T-cell (primary cell): Measurements from ENCODE around the gene GFOD1. TPM values are rescaled to one million over a fixed set of nuclear protein-coding genes. Genes with fewer than 3 reads are reported as not detected.

Source experiments
- ATAC-seq, 4 experiments: fragments of 200-7000 bp in 3 of 4; fragments of 150-1000 bp in 1 of 4; cut with Tn5 transposase; replicated peaks in 1 of 4; 1 replicate in 3 of 4; 2 replicates in 1 of 4; pipeline ENCODE4 v1.10.0; 2021; ENCODE audit warnings: moderate library complexity in 3 of 4, mild to moderate bottlenecking in 2 of 4, moderate number of reproducible peaks in 1 of 4
- CTCF ChIA-PET, 2 donors: fragments of 300-600 bp; sonication (Branson Sonifier 250); formaldehyde crosslinking; loops; one replicate each; lab custom pipeline; 2022; ENCODE audit warnings: antibody characterized with exemption in 2 of 2; lab: Charles Lee
- POLR2A ChIA-PET, 2 donors: fragments of 300-600 bp; sonication (Branson Sonifier 250); formaldehyde crosslinking; loops; one replicate each; lab custom pipeline; 2022; ENCODE audit warnings: antibody characterized with exemption in 2 of 2; lab: Charles Lee
- DNase-seq, 35 experiments: peaks; one replicate each; pipeline versions ENCODE4 v3.0.0 to v3.0.0-alpha.2; 2013 to 2023
- H3K27ac ChIP-seq: one replicate; pipeline ENCODE4 v1.5.1; 2013; ENCODE audit warnings: low read length
- H3K27me3 ChIP-seq, 2 experiments: replicated peaks in 1 of 2; 1 replicate in 1 of 2; 2 replicates in 1 of 2; pipeline versions ENCODE4 v1.6.1 to v1.7.0; 2013; ENCODE audit warnings: low read length in 1 of 2, mixed read lengths in 1 of 2; ENCODE audit not compliant: control insufficient read depth in 2 of 2, insufficient read depth in 2 of 2; ENCODE audit errors: extremely low read depth in 1 of 2
- H3K36me3 ChIP-seq, 2 donors: 1 replicate in 1 of 2; 2 replicates in 1 of 2; pipeline versions ENCODE4 v1.6.1 to v1.7.0; 2013; ENCODE audit warnings: low read length in 1 of 2; ENCODE audit not compliant: control insufficient read depth in 2 of 2, insufficient read depth in 1 of 2; ENCODE audit errors: extremely low read depth in 1 of 2
- H3K4me1 ChIP-seq, 2 experiments: 1 replicate in 1 of 2; 2 replicates in 1 of 2; pipeline versions ENCODE4 v1.6.1 to v1.7.0; 2013; ENCODE audit warnings: low read length in 2 of 2, mixed read lengths in 1 of 2; ENCODE audit not compliant: insufficient read depth in 2 of 2, control insufficient read depth in 1 of 2; ENCODE audit errors: extremely low read depth in 1 of 2
- H3K4me3 ChIP-seq, 2 donors: 1 replicate in 1 of 2; 2 replicates in 1 of 2; pipeline versions ENCODE4 v1.5.1 to v1.7.0; 2013; ENCODE audit warnings: mild to moderate bottlenecking in 2 of 2, low read length in 1 of 2, moderate library complexity in 1 of 2; ENCODE audit not compliant: control insufficient read depth in 1 of 2; ENCODE audit errors: extremely low read depth in 1 of 2
- H3K9me3 ChIP-seq: 2 replicates; pipeline ENCODE4 v1.7.0; 2013
- H3K27ac Mint-ChIP-seq, 2 donors: one replicate each; pipeline ENCODE4 v1.8.0; 2020 to 2021; ENCODE audit warnings: mild to moderate bottlenecking in 2 of 2, mixed read lengths in 2 of 2
- H3K27me3 Mint-ChIP-seq, 2 donors: one replicate each; pipeline ENCODE4 v1.8.0; 2021 to 2022; ENCODE audit warnings: mixed read lengths in 2 of 2
- H3K36me3 Mint-ChIP-seq: one replicate; pipeline ENCODE4 v1.8.0; 2021; ENCODE audit warnings: mixed read lengths
- H3K4me1 Mint-ChIP-seq, 3 donors: one replicate each; pipeline ENCODE4 v1.8.0; 2020 to 2022; ENCODE audit warnings: mixed read lengths in 3 of 3, mild to moderate bottlenecking in 1 of 3
- H3K4me3 Mint-ChIP-seq, 3 donors: one replicate each; pipeline ENCODE4 v1.8.0; 2020 to 2022; ENCODE audit warnings: mild to moderate bottlenecking in 3 of 3, mixed read lengths in 3 of 3, moderate library complexity in 3 of 3
- H3K9me3 Mint-ChIP-seq, 3 donors: one replicate each; pipeline ENCODE4 v1.8.0; 2020 to 2022; ENCODE audit warnings: mixed read lengths in 3 of 3
- WGBS: methylation state at CpG from one replicate; pipeline ENCODE4 v1.1.5; 2013; ENCODE audit warnings: missing lambda C conversion rate; ENCODE audit not compliant: insufficient coverage; 5-methylcytosine and 5-hydroxymethylcytosine counted together
- total RNA-seq, 35 experiments: library from RNA in 6 of 35; stranded (reverse) in 6 of 35; fragments of 120-200 nt in 1 of 35; gene quantifications; one replicate each; pipeline versions ENCODE4 v1.2.1 to v1.2.4 and lab custom pipeline; 2013 to 2026

Gene GFOD1
- total RNA-seq, 5 donors from 2014 or later (not counting 1 experiment from before 2014, with no cell fraction given): 1.9 to 3.2 (median 2.3) TPM

DNA sequence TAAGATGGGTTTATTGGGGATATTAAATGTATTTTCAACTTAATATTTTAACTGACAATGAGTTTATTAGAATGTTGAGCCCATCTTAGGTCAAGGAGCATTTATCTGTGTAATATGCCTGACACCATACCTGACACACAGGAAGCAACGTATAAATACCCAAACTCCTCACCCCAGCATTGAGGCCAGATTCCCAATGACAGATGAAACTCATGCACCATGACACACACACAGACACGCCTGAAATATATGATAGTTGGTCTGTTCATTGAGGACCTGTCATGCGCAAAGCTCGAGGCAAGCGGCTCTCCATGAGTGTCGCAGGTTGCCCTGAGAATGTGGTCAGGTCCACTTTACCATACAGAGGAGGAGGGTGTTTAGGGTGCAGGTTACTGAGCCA, 64.1 kb downstream of the GFOD1 start:
- H3K36me3 Mint-ChIP-seq: no peaks in the 10 kb centered on the region
- POLR2A ChIA-PET: no interaction called here
- no peak overlapping the region for H3K4me3 Mint-ChIP-seq
- H3K9me3 Mint-ChIP-seq: no peaks in the 10 kb centered on the region
- peaks cover 26 to 46% (median 42%) of the 10 kb centered on the region in 3 donors for H3K4me1 Mint-ChIP-seq
- Histone ChIP-seq H3K27ac (no peak overlapping the region), H3K4me3 (no peak overlapping the region), H3K4me1 (peaks cover 4 to 47% of the 10 kb centered on the region in 2 experiments), H3K36me3 (no peaks in the 10 kb centered on the region), H3K27me3 (peaks cover 0 to 3% of the 10 kb centered on the region in 2 experiments), H3K9me3 (no peaks in the 10 kb centered on the region)
- no peak for DNase-seq
- 100% methylated on average over 5 of the region's 6 CpGs for WGBS
- H3K27ac Mint-ChIP-seq: no peak overlapping the region
- CTCF ChIA-PET: no interaction called here
- no peak for ATAC-seq
- peaks cover 0 to 8% of the 10 kb centered on the region in 2 donors for H3K27me3 Mint-ChIP-seq

DNA sequence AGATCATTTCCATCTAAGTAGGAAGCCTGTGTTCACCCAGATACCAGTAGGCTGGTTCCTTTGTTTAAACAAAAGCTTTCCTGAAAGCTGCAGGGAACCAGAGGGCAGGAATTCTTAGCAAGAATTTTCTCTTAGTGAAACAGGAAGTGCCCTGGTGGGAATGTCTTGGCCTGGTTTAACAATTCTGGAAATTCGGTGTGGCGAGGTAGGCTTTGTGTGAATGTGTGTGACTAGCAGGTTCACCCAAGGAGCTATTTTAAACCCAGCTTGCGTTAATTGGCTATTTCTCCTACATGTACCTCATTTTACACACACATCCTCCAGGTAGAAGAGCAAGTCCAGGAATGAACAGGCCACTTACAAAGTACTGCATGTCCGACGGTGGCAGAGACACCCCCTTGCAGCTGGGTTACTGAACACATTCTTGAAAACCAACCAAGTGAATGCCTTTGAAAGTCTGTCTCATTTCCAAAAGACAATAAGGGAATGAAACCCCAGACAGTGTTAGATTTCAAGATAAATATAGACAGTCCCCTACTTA, 64.6 kb downstream of the GFOD1 start:
- ATAC-seq (no peak), DNase-seq (no peak)
- H3K27me3 Mint-ChIP-seq: peaks cover 0 to 12% of the 10 kb centered on the region in 2 donors
- H3K4me1 Mint-ChIP-seq: peaks cover 21 to 41% (median 37%) of the 10 kb centered on the region in 3 donors
- no peak overlapping the region for H3K4me3 Mint-ChIP-seq
- no peaks in the 10 kb centered on the region for H3K36me3 Mint-ChIP-seq
- H3K4me3 ChIP-seq: no peak overlapping the region
- no peak overlapping the region for H3K27ac ChIP-seq
- H3K27me3 ChIP-seq: peaks cover 0 to 3% of the 10 kb centered on the region in 2 experiments
- peaks cover 4 to 42% of the 10 kb centered on the region in 2 experiments for H3K4me1 ChIP-seq
- no peak overlapping the region for H3K27ac Mint-ChIP-seq
- no peaks in the 10 kb centered on the region for H3K36me3 ChIP-seq
- ChIA-PET POLR2A (no interaction called here), CTCF (no interaction called here)
- H3K9me3 Mint-ChIP-seq: no peaks in the 10 kb centered on the region
- H3K9me3 ChIP-seq: no peaks in the 10 kb centered on the region
- WGBS: no CpG with 5 or more reads among the region's 5 CpGs

DNA sequence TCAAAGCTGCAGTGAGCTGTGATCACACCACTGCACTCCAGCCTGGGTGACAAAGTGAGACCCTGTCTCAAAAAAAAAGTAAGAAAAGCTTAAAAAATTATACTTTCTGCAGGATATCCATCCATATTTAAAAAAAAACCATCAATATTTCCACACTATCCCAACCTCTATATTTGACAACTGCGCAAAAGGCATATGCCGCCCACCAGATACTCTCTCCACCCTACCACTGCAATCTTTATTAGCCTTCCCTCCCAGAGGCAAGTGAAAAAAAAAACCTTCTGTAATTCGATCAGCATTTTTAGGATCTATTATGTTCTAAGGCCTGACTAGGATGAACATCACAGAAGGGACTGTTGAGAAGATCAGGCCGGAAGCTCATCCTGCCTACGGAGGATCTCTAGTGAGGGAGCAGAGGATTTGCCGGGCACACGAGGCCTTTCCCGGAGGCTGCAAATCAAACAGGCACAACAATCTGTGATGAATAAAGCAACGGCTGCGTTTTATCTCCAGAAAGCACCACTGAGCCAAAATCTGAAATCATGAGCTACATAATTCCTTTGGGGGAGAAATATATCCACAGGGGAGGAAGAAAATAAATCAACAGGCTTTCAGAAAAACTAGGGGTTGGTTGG, 65.9 kb downstream of the GFOD1 start:
- Mint-ChIP-seq H3K27ac (no peak overlapping the region), H3K27me3 (peaks cover 0 to 13% of the 10 kb centered on the region in 2 donors), H3K4me3 (no peak overlapping the region), H3K9me3 (no peaks in the 10 kb centered on the region), H3K36me3 (no peaks in the 10 kb centered on the region), H3K4me1 (peaks cover 15 to 29% (median 26%) of the 10 kb centered on the region in 3 donors)
- H3K4me3 ChIP-seq: no peak overlapping the region
- DNase-seq (no peak), ATAC-seq (no peak)
- H3K4me1 ChIP-seq: peaks cover 4 to 30% of the 10 kb centered on the region in 2 experiments
- no peak overlapping the region for H3K27ac ChIP-seq
- no CpG with 5 or more reads among the region's 10 CpGs for WGBS
- no peaks in the 10 kb centered on the region for H3K9me3 ChIP-seq
- H3K27me3 ChIP-seq: peaks cover 0 to 3% of the 10 kb centered on the region in 2 experiments
- ChIA-PET POLR2A (no interaction called here), CTCF (interaction anchor here in 1 of 2 donors (0.7 kb wide), 1 partner anchor 63 kb away, joined by 3 read pairs; no protein-coding TSS in a partner anchor)
- no peaks in the 10 kb centered on the region for H3K36me3 ChIP-seq

DNA sequence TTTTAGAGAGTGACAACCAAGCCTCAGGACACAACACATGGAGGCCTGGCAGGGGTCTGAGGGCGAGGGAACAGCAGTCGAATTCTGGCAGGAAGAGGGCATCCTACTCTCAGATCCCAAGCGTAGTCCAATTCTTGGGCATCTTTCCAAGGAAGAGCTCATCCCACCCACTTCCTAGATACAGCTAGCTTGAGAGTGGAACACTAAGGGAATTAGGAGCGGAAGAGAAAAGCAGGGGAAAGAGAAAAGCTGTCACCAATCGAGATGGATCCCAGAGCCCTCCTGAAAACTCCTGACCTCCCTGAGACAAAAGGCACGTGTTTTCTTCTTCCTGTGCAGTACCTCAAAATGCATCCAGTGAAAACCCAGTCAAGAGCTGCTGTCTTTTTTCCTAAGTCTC, 67.1 kb downstream of the GFOD1 start:
- ATAC-seq: no peak
- H3K27me3 ChIP-seq: peaks cover 0 to 3% of the 10 kb centered on the region in 2 experiments
- H3K4me3 Mint-ChIP-seq: no peak overlapping the region
- H3K9me3 Mint-ChIP-seq: no peaks in the 10 kb centered on the region
- H3K27ac ChIP-seq: no peak overlapping the region
- H3K36me3 Mint-ChIP-seq: no peaks in the 10 kb centered on the region
- ChIA-PET CTCF (no interaction called here), POLR2A (no interaction called here)
- H3K27ac Mint-ChIP-seq: no peak overlapping the region
- H3K9me3 ChIP-seq: no peaks in the 10 kb centered on the region
- no peak overlapping the region for H3K4me3 ChIP-seq
- 82% methylated on average over 2 of the region's 6 CpGs for WGBS
- H3K27me3 Mint-ChIP-seq: peaks cover 0 to 13% of the 10 kb centered on the region in 2 donors
- H3K4me1 Mint-ChIP-seq: peaks cover 15 to 29% (median 19%) of the 10 kb centered on the region in 3 donors
- H3K36me3 ChIP-seq: no peaks in the 10 kb centered on the region
- peaks cover 4 to 18% of the 10 kb centered on the region in 2 experiments for H3K4me1 ChIP-seq
- no peak for DNase-seq

DNA sequence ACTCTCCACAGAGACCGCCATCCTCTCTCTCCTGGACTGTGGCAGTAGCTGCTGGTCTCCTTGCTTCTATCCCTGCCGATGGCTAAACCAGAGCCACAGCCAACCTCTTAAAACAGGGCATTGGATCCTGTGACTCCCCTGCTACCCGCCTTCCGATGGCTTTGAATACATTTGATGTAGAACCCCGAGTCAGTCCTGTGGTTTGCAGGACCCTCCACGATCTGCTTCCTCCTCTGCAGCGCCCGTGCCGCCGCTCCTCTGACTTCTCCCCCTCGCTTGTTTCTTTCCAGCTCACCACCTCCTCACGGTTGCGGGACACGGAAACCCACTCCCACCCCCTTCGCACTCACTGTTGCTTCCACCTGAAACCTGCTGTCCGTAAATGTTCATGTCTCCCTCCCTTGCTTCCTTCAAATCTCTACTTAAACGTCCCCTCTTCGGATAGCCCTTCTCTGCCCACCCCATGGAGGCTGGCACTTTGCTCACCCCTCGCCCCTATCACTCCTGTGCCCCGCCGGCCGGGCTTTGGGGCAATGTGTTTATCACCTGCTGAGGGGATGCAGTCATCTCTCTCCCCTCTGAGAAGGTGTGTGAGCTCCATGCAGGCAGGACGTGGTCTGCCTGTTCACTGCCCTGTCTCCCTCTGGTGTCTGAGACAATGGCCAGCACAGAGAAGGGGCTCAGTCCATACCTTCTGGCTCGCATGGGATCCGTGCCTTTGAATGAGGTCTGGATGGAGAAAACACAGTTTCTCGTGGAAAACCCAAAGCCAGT, 67.8 kb downstream of the GFOD1 start:
- peak overlapping the region in 1 of 2 donors; percentile 38 for H3K27ac Mint-ChIP-seq
- Histone ChIP-seq H3K36me3 (no peaks in the 10 kb centered on the region), H3K27ac (no peak overlapping the region), H3K4me1 (peaks cover 4 to 17% of the 10 kb centered on the region in 2 experiments), H3K9me3 (no peaks in the 10 kb centered on the region), H3K27me3 (peaks cover 0 to 3% of the 10 kb centered on the region in 2 experiments), H3K4me3 (no peak overlapping the region)
- ChIA-PET POLR2A (no interaction called here), CTCF (no interaction called here)
- H3K4me3 Mint-ChIP-seq: peak overlapping the region in 1 of 3 donors; percentile 63
- DNase-seq (no peak), ATAC-seq (no peak)
- WGBS: 75% methylated on average over 17 of the region's 26 CpGs
- no peaks in the 10 kb centered on the region for H3K9me3 Mint-ChIP-seq
- peaks cover 15 to 29% (median 19%) of the 10 kb centered on the region in 3 donors for H3K4me1 Mint-ChIP-seq
- H3K27me3 Mint-ChIP-seq: peaks cover 0 to 13% of the 10 kb centered on the region in 2 donors
- H3K36me3 Mint-ChIP-seq: no peaks in the 10 kb centered on the region

DNA sequence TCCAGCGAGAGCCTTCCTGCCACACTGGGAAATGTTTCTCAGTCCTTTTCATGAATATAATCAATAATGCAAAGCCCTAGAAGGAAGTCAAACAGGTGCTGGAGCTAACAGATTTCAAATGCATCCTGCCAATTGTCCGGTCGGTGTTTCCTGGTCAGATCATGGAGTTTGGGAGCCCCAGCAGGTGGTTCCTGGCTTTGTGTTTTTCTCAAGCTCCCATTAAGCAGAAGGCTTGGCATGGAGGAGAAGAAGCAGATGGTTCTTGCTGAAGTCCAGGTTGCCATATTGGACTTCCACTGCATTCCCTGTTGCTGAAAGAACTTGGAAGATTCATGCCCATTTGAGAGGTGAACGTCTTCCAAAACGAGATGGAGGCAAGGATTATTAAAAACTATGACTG, 68.6 kb downstream of the GFOD1 start:
- no peaks in the 10 kb centered on the region for H3K9me3 Mint-ChIP-seq
- WGBS: 92% methylated on average over 2 of the region's 5 CpGs
- ChIA-PET POLR2A (interaction anchor here in 1 of 2 donors (0.6 kb wide), 1 partner anchor 701 kb away, joined by 3 read pairs; no protein-coding TSS in a partner anchor), CTCF (interaction anchor here in 1 of 2 donors (0.6 kb wide), 1 partner anchor 86 kb away, joined by 3 read pairs; no protein-coding TSS in a partner anchor)
- DNase-seq (no peak), ATAC-seq (no peak)
- Histone ChIP-seq H3K4me3 (no peak overlapping the region), H3K4me1 (peaks cover 4 to 17% of the 10 kb centered on the region in 2 experiments), H3K36me3 (no peaks in the 10 kb centered on the region), H3K9me3 (no peaks in the 10 kb centered on the region), H3K27me3 (peaks cover 0 to 3% of the 10 kb centered on the region in 2 experiments), H3K27ac (no peak overlapping the region)
- no peaks in the 10 kb centered on the region for H3K36me3 Mint-ChIP-seq
- no peak overlapping the region for H3K4me3 Mint-ChIP-seq
- H3K27ac Mint-ChIP-seq: no peak overlapping the region
- H3K4me1 Mint-ChIP-seq: peaks cover 15 to 29% (median 19%) of the 10 kb centered on the region in 3 donors
- peaks cover 0 to 13% of the 10 kb centered on the region in 2 donors for H3K27me3 Mint-ChIP-seq
